K562 (cell line): ENCODE data around the gene ARL14EPL. TPM values are rescaled to one million over a fixed set of nuclear protein-coding genes. Genes with fewer than 3 reads are reported as not detected.
"Not testable (repeated sequence)": the region's sequence is repeated elsewhere in the genome, so short reads cannot be mapped to it uniquely, and the experiment has no call there.

Experiments
- ATAC-seq: fragments of 200-7000 bp; cut with Tn5 transposase; 3 replicates; pipeline ENCODE4 v1.9.1; 2020; ENCODE audit warnings: moderate library complexity
- BruUV-seq: library from RNA; stranded (reverse); fragments of 400-500 nt; replicated peaks from 2 replicates; lab custom pipeline; 2021; lab: Mats Ljungman, UMichigan
- CTCF ChIA-PET: fragments of 300-600 bp; formaldehyde crosslinking; extraction: SDS; loops from one replicate; lab custom pipeline; 2021; ENCODE audit warnings: low intra/inter-chr PET ratio; lab: Yijun Ruan, JAX
- POLR2A ChIA-PET: fragments of 300-600, 350-650 bp; sonication (Branson Sonifier 250); formaldehyde crosslinking; extraction: SDS; loops from one replicate; lab custom pipeline; 2021; ENCODE audit warnings: antibody characterized with exemption, inconsistent platforms; lab: Yijun Ruan, JAX
- DNase-seq, 4 experiments: peaks; one replicate each; pipeline versions ENCODE4 v3.0.0 to v3.0.0-alpha.2; 2011 to 2018; ENCODE audit warnings: low spot score in 3 of 4, mixed read lengths in 3 of 4; ENCODE audit errors: extremely low read depth in 1 of 4
- FAIRE-seq: peaks from 2 replicates; lab custom pipeline; 2011; peaks lifted over from hg19 to GRCh38; lab: Jason Lieb, UNC
- H2AFZ ChIP-seq: 2 replicates; pipeline ENCODE4 v1.6.0; 2011; ENCODE audit warnings: low read depth, low read length, control low read depth, inconsistent platforms
- H3K27ac ChIP-seq: fragments of 200-600 bp; 3 replicates; pipeline ENCODE4 v1.8.0; 2011; ENCODE audit warnings: low read depth, mild to moderate bottlenecking, control low read depth, inconsistent platforms, low read length, moderate library complexity, mixed read lengths; ENCODE audit errors: extremely low read depth
- H3K27me3 ChIP-seq, 2 experiments: fragments of 300-600 bp in 1 of 2; 2 replicates in 1 of 2; 3 replicates in 1 of 2; pipeline versions ENCODE4 v1.6.0 to v1.8.0; 2011; ENCODE audit warnings: inconsistent platforms in 2 of 2, low read length in 2 of 2, mild to moderate bottlenecking in 1 of 2, mixed read lengths in 1 of 2, moderate library complexity in 1 of 2; ENCODE audit not compliant: control insufficient read depth in 2 of 2, insufficient read depth in 2 of 2
- H3K36me3 ChIP-seq: fragments of 300-600 bp; 3 replicates; pipeline ENCODE4 v1.8.0; 2011; ENCODE audit warnings: mild to moderate bottlenecking, low read length, inconsistent platforms; ENCODE audit not compliant: control insufficient read depth, insufficient read depth
- H3K4me1 ChIP-seq, 2 experiments: fragments of 200-600 bp in 1 of 2; replicated peaks in 1 of 2; 2 replicates in 1 of 2; 3 replicates in 1 of 2; pipeline versions ENCODE4 v1.5.1 to v1.8.0; 2011; ENCODE audit warnings: inconsistent platforms in 2 of 2, low read length in 2 of 2, mild to moderate bottlenecking in 1 of 2, mixed read lengths in 1 of 2, moderate library complexity in 1 of 2; ENCODE audit not compliant: control insufficient read depth in 2 of 2, insufficient read depth in 2 of 2
- H3K4me2 ChIP-seq: 2 replicates; pipeline ENCODE4 v1.6.1; 2011; ENCODE audit warnings: low read length, control low read depth, inconsistent platforms, mixed read lengths; ENCODE audit not compliant: insufficient read depth
- H3K4me3 ChIP-seq: fragments of 200-600 bp; sonication (generic), shearing (Covaris generic); 2 replicates; pipeline ENCODE4 v1.5.1; 2016; ENCODE audit warnings: control low read depth, inconsistent platforms
- H3K79me2 ChIP-seq: fragments of 200-600 bp; 3 replicates; pipeline ENCODE4 v1.8.0; 2011; ENCODE audit warnings: low read length, inconsistent platforms; ENCODE audit not compliant: control insufficient read depth, insufficient read depth
- H3K9ac ChIP-seq, 2 experiments: 2 replicates each; pipeline versions ENCODE4 v1.6.0 to v1.6.1; 2011; ENCODE audit warnings: low read depth in 2 of 2, low read length in 2 of 2, control low read depth in 1 of 2, inconsistent platforms in 1 of 2, mild to moderate bottlenecking in 1 of 2, mixed read lengths in 1 of 2; ENCODE audit not compliant: insufficient read depth in 1 of 2
- H3K9me1 ChIP-seq: one replicate; pipeline ENCODE4 v1.6.0; 2011; ENCODE audit warnings: inconsistent platforms, mild to moderate bottlenecking, low read length, moderate library complexity; ENCODE audit not compliant: control insufficient read depth, insufficient read depth
- H3K9me3 ChIP-seq: replicated peaks from 2 replicates; pipeline ENCODE4 v1.5.1; 2011; ENCODE audit warnings: low read depth, low read length, inconsistent platforms; ENCODE audit not compliant: control insufficient read depth, insufficient read depth
- H4K20me1 ChIP-seq: replicated peaks from 2 replicates; pipeline ENCODE4 v1.6.1; 2011; ENCODE audit warnings: low read length, inconsistent platforms, mixed read lengths; ENCODE audit not compliant: control insufficient read depth, insufficient read depth
- CC2D1A ChIP-seq: fragments of 450-650 bp; IDR thresholded peaks from 2 replicates; pipeline ENCODE4 v1.6.1; 2017; ENCODE audit warnings: mild to moderate bottlenecking
- TRIM24 ChIP-seq, 2 experiments: fragments of 450-650 bp; IDR thresholded peaks; 2 replicates each; pipeline ENCODE4 v1.6.1; 2016
- WGBS: fragments of 100-300 bp; shearing (Covaris generic); methylation state at CpG from one replicate; pipeline ENCODE4 v1.1.6; 2016; ENCODE audit warnings: low coverage, mixed read lengths; ENCODE audit not compliant: insufficient coverage; ENCODE audit errors: missing lambda C conversion rate; 5-methylcytosine and 5-hydroxymethylcytosine counted together
- in situ Hi-C: fragments of 300-500 bp; cut with MboI; formaldehyde crosslinking; loops from 4 replicates; pipeline ENCODE4 v1.15.0; 2018; ENCODE audit warnings: inconsistent platforms, mixed read lengths
- intact Hi-C: fragments of 100-400 bp; cut with micrococcal nuclease; formaldehyde crosslinking; loops from 2 replicates; pipeline ENCODE4 v1.14.2; 2022
- polyA plus RNA-seq, 8 experiments: library from polyadenylated mRNA; depleted of rRNA in 4 of 8; stranded (reverse) in 5 of 8; unstranded in 3 of 8; fragments of >200 nt; fragmentation: Nextera tagmentation in 2 of 8; fragmentation: Illumina TruSeq in 1 of 8; extraction: Ambion mirVana in 2 of 8; extraction: Trizol in 1 of 8; gene quantifications; 2 replicates each; pipeline versions ENCODE4 v1.2.1 to v1.2.3, GENCODE V29; 2011 to 2014; ENCODE audit warnings: inconsistent platforms in 1 of 8, missing spikeins in 1 of 8
- total RNA-seq, 7 experiments: library from RNA; depleted of rRNA in 6 of 7; stranded (reverse); fragments of >200 nt in 6 of 7; fragmentation: Illumina TruSeq in 2 of 7; extraction: Trizol in 2 of 7; gene quantifications; 2 replicates each; pipeline versions ENCODE4 v1.2.1 to v1.2.3, GENCODE V29; 2011 to 2021; ENCODE audit warnings: low replicate concordance in 1 of 7
- TF ChIP-seq, protein P1 (sequence below), 2 experiments: fragments of 450-650 bp; IDR thresholded peaks; 2 replicates each; pipeline ENCODE4 v1.6.1; 2016
- TF ChIP-seq, protein P2 (sequence below): fragments of 450-650 bp; IDR thresholded peaks from 2 replicates; pipeline ENCODE4 v1.6.1; 2016; ENCODE audit warnings: mild to moderate bottlenecking
- TF ChIP-seq, protein P3 (sequence below): sonication (generic); formaldehyde crosslinking; IDR thresholded peaks from 2 replicates; pipeline ENCODE4 v1.8.1; 2023; ENCODE audit warnings: mild to moderate bottlenecking, missing genetic modification reagents

ARL14EPL gene
- total and polyA plus RNA-seq, 9 of the 15 experiments (the other 6 are each of a cell fraction or from before 2014, with no cell fraction given) = 0.06 to 0.14 (median 0.08) TPM; not detected in 5

DNA sequence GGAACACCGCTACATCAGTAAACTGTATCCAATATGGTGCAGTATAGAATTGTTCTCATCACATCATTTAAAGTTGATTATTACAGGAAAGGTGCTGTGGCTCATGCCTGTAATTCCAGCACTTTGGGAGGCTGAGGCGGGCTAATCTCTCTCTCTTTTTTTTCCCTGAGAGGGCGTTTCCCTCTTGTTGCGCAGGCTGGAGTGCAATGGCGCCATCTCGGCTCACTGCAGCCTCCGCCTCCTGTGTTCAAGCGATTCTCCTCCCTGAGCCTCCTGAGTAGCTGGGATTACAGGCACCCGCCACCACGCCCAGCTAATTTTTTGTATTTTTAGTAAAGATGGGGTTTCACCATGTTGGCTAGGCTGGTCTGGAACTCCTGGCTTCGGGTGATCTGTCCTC lies 54.0 kb downstream of the ARL14EPL start:
- POLR2A ChIA-PET = interaction anchor here (0.6 to 1.9 kb wide), 6 partner anchors 9 to 47 kb away, joined by 3 to 11 read pairs (median 3); no protein-coding TSS in a partner anchor
- H3K9me1 ChIP-seq, H3K4me3 ChIP-seq, in situ Hi-C loops, ATAC-seq, H4K20me1 ChIP-seq, CTCF ChIA-PET, H3K27me3 ChIP-seq, DNase-seq, BruUV-seq, H3K9me3 ChIP-seq, FAIRE-seq: not testable (repeated sequence)
- H3K4me1 ChIP-seq = peaks cover 10 to 15% of the 10 kb centered on the region in 2 experiments; a peak in 4 of 5 replicates
- intact Hi-C loops = loop anchor here (5.0 kb wide), 1 partner anchor 244 kb away; the partner anchor contains the start of genes AP3S1 and ATG12
- peaks cover 67% of the 10 kb centered on the region for H3K79me2 ChIP-seq
- peak overlapping the region; percentile 92 for H2AFZ ChIP-seq
- H3K27ac ChIP-seq = 0 out of 3 replicates have a peak overlapping the region, but pooled peaks have one; percentile 95
- TF ChIP-seq, protein P1, sequence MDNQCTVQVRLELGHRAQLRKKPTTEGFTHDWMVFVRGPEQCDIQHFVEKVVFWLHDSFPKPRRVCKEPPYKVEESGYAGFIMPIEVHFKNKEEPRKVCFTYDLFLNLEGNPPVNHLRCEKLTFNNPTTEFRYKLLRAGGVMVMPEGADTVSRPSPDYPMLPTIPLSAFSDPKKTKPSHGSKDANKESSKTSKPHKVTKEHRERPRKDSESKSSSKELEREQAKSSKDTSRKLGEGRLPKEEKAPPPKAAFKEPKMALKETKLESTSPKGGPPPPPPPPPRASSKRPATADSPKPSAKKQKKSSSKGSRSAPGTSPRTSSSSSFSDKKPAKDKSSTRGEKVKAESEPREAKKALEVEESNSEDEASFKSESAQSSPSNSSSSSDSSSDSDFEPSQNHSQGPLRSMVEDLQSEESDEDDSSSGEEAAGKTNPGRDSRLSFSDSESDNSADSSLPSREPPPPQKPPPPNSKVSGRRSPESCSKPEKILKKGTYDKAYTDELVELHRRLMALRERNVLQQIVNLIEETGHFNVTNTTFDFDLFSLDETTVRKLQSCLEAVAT (IDR thresholded peaks at IDR 0.05) = 0 out of 4 replicates have a peak, but pooled peaks of 1 of the 2 experiments have one; percentile 28
- TF ChIP-seq TRIM24 (IDR thresholded peaks at IDR 0.05) (0 out of 4 replicates have a peak, but pooled peaks of 1 of the 2 experiments have one; percentile 31), CC2D1A (peak; percentile 55; the same call in 1 of the 2 replicates)
- TF ChIP-seq, protein P2, sequence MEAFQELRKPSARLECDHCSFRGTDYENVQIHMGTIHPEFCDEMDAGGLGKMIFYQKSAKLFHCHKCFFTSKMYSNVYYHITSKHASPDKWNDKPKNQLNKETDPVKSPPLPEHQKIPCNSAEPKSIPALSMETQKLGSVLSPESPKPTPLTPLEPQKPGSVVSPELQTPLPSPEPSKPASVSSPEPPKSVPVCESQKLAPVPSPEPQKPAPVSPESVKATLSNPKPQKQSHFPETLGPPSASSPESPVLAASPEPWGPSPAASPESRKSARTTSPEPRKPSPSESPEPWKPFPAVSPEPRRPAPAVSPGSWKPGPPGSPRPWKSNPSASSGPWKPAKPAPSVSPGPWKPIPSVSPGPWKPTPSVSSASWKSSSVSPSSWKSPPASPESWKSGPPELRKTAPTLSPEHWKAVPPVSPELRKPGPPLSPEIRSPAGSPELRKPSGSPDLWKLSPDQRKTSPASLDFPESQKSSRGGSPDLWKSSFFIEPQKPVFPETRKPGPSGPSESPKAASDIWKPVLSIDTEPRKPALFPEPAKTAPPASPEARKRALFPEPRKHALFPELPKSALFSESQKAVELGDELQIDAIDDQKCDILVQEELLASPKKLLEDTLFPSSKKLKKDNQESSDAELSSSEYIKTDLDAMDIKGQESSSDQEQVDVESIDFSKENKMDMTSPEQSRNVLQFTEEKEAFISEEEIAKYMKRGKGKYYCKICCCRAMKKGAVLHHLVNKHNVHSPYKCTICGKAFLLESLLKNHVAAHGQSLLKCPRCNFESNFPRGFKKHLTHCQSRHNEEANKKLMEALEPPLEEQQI = peak; percentile 78
- TF ChIP-seq, protein P3, sequence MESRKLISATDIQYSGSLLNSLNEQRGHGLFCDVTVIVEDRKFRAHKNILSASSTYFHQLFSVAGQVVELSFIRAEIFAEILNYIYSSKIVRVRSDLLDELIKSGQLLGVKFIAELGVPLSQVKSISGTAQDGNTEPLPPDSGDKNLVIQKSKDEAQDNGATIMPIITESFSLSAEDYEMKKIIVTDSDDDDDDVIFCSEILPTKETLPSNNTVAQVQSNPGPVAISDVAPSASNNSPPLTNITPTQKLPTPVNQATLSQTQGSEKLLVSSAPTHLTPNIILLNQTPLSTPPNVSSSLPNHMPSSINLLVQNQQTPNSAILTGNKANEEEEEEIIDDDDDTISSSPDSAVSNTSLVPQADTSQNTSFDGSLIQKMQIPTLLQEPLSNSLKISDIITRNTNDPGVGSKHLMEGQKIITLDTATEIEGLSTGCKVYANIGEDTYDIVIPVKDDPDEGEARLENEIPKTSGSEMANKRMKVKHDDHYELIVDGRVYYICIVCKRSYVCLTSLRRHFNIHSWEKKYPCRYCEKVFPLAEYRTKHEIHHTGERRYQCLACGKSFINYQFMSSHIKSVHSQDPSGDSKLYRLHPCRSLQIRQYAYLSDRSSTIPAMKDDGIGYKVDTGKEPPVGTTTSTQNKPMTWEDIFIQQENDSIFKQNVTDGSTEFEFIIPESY (CRISPR knock-in tag) = peak; percentile 99
- H3K4me2 ChIP-seq = peak overlapping the region; percentile 91
- peaks cover 25% of the 10 kb centered on the region; the same call in 1 of the 3 replicates for H3K36me3 ChIP-seq
- WGBS = 95% methylated on average over 3 of the region's 11 CpGs
- H3K9ac ChIP-seq = peak overlapping the region in 1 of 2 experiments; percentile 91; a peak in 2 of 4 replicates
